Measurements from ENCODE around the gene TBL1X. TPM values are rescaled to one million over a fixed set of nuclear protein-coding genes. Genes with fewer than 3 reads are reported as not detected.

Gene TBL1X
- total RNA-seq, 3 donors from 2014 or later = 45.5 to 61.3 (median 49.9) TPM

GRCh38 chrX:9542761-9543111 lies 77.9 kb downstream of the TBL1X start:
- ATAC-seq = no peak
- Mint-ChIP-seq H3K27me3 (ENCODE audit: low read depth) (no peaks in the 10 kb centered on the region), H3K4me3 (no peak overlapping the region), H3K9me3 (no peaks in the 10 kb centered on the region), H3K4me1 (ENCODE audit: low read depth) (peaks cover 19% of the 10 kb centered on the region), H3K36me3 (ENCODE audit: insufficient read depth) (peaks cover 8% of the 10 kb centered on the region)
- DNase-seq = no peak

DNA sequence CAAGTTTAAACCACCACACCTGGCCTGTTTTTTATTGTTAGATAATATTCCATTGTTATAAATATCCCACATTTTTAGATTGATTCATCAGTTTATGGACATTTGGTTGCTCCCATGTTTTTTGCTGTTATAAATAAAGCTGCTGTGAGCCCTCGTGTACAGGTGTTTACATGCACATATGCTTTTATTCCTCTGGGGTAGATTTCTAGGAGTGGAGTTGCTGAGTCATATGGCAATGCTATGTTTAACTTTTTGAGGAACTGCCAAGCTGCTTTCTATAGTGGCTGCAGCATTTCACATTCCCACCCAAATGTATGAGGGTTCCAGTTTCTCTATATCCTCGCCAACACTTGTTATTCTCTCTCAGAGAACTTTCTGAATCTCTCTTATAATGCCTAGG lies 90.5 kb downstream of the TBL1X start:
- peaks cover 4% of the 10 kb centered on the region for H3K36me3 Mint-ChIP-seq (ENCODE audit: insufficient read depth)
- ATAC-seq = no peak
- no peak for DNase-seq

GRCh38 chrX:9557091-9557490 lies 92.2 kb downstream of the TBL1X start:
- no peaks in the 10 kb centered on the region for H3K9me3 Mint-ChIP-seq
- H3K4me1 Mint-ChIP-seq (ENCODE audit: low read depth) = peaks cover 33% of the 10 kb centered on the region
- no peak for ATAC-seq
- DNase-seq = no peak
- H3K36me3 Mint-ChIP-seq (ENCODE audit: insufficient read depth) = peaks cover 6% of the 10 kb centered on the region
- H3K4me3 Mint-ChIP-seq = no peak overlapping the region
- H3K27me3 Mint-ChIP-seq (ENCODE audit: low read depth) = no peaks in the 10 kb centered on the region

More for the DNA sequence above, 90.5 kb downstream of the TBL1X start:
- no peak overlapping the region for H3K4me3 Mint-ChIP-seq
- H3K27me3 Mint-ChIP-seq (ENCODE audit: low read depth) = no peaks in the 10 kb centered on the region
- H3K4me1 Mint-ChIP-seq (ENCODE audit: low read depth) = peaks cover 24% of the 10 kb centered on the region
- no peaks in the 10 kb centered on the region for H3K9me3 Mint-ChIP-seq

GRCh38 chrX:9557521-9557920 lies 92.7 kb downstream of the TBL1X start:
- Mint-ChIP-seq H3K4me3 (no peak overlapping the region), H3K9me3 (no peaks in the 10 kb centered on the region), H3K36me3 (ENCODE audit: insufficient read depth) (peaks cover 6% of the 10 kb centered on the region), H3K27me3 (ENCODE audit: low read depth) (no peaks in the 10 kb centered on the region), H3K4me1 (ENCODE audit: low read depth) (peaks cover 33% of the 10 kb centered on the region)
- no peak for ATAC-seq
- no peak for DNase-seq

DNA sequence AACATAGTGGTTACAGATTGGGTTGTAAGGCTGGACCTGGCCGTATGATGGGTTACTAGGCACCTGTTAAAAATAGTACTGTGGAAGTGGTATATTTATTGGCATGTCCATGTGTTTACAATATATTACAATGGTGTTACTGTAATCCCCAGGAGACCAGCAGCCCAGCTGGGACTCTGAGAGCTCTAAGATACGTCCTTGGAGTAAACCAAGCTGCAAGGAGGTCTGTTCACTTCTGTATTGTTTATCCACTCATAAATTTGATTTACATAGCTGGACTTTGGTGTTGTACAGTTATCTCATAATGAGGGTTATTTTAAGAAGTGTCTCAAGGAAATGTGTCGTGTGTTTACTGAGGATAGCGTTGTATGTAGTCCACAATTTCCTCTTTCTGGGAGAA lies 93.8 kb downstream of the TBL1X start:
- ATAC-seq (no peak), DNase-seq (no peak)
- Mint-ChIP-seq H3K36me3 (ENCODE audit: insufficient read depth) (peaks cover 8% of the 10 kb centered on the region), H3K27me3 (ENCODE audit: low read depth) (no peaks in the 10 kb centered on the region), H3K4me3 (no peak overlapping the region), H3K9me3 (no peaks in the 10 kb centered on the region), H3K4me1 (ENCODE audit: low read depth) (peaks cover 31% of the 10 kb centered on the region)

- peaks cover 8% of the 10 kb centered on the region for H3K36me3 Mint-ChIP-seq (ENCODE audit: insufficient read depth)
- no peaks in the 10 kb centered on the region for H3K27me3 Mint-ChIP-seq (ENCODE audit: low read depth)
- H3K9me3 Mint-ChIP-seq = no peaks in the 10 kb centered on the region
- peaks cover 33% of the 10 kb centered on the region for H3K4me1 Mint-ChIP-seq (ENCODE audit: low read depth)
- no peak overlapping the region for H3K4me3 Mint-ChIP-seq
- ATAC-seq (no peak), DNase-seq (no peak)
These were observed 95.4 kb downstream of the TBL1X start for GRCh38 chrX:9560219-9560618.

DNA sequence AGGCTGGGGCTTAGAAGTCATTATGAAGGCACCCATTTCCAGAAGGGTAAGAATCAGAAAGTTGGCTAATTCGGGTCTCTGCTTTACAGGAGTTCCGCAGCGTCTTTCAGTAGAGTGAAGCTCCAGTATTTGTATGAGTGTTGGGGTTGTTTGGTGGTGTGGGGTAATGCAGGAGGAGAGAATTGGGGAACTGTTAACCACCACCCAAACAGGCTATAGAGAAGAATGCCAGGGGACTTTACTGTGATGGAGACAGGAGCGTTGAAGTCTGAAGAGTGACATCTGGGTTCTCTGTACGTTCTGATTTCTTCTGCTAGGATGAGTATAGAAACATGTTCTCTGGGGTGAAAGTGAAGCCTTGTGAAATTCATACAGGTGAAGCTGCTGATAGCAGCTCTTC lies 96.3 kb downstream of the TBL1X start:
- H3K9me3 Mint-ChIP-seq = no peaks in the 10 kb centered on the region
- H3K4me1 Mint-ChIP-seq (ENCODE audit: low read depth) = peaks cover 38% of the 10 kb centered on the region
- H3K36me3 Mint-ChIP-seq (ENCODE audit: insufficient read depth) = peaks cover 8% of the 10 kb centered on the region
- ATAC-seq (no peak), DNase-seq (no peak)
- no peaks in the 10 kb centered on the region for H3K27me3 Mint-ChIP-seq (ENCODE audit: low read depth)
- no peak overlapping the region for H3K4me3 Mint-ChIP-seq

- H3K4me3 Mint-ChIP-seq = no peak overlapping the region
- peaks cover 8% of the 10 kb centered on the region for H3K36me3 Mint-ChIP-seq (ENCODE audit: insufficient read depth)
- no peaks in the 10 kb centered on the region for H3K27me3 Mint-ChIP-seq (ENCODE audit: low read depth)
- peaks cover 28% of the 10 kb centered on the region for H3K4me1 Mint-ChIP-seq (ENCODE audit: low read depth)
- ATAC-seq (no peak), DNase-seq (no peak)
- no peaks in the 10 kb centered on the region for H3K9me3 Mint-ChIP-seq
These were observed 98.0 kb downstream of the TBL1X start for GRCh38 chrX:9562851-9563250.

DNA sequence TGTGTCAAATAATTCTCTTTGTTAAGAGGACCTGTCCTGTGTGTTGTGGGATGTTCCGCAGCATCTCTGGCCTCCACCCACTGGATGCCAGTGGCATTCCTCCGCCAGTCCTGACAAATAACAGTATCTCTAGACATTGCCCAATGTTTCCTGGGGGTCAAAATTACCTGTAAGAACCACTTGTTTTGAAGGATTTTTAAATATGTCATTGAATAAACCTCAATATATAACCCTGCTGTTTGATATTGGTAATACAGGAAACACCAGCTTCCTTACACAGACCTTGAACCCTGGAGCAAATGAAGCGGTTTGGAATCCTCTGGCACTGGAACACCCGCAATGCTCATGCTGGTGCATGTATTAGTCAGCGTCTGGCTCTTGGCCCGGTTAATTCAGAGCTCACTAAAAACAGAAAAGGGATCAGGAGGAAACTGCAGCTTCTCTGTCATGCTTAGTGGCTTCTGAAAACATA lies 101.3 kb downstream of the TBL1X start:
- no peaks in the 10 kb centered on the region for H3K27me3 Mint-ChIP-seq (ENCODE audit: low read depth)
- no peaks in the 10 kb centered on the region for H3K9me3 Mint-ChIP-seq
- ATAC-seq (peak; percentile 37 to 65), DNase-seq (no peak)
- H3K4me3 Mint-ChIP-seq = no peak overlapping the region
- H3K4me1 Mint-ChIP-seq (ENCODE audit: low read depth) = peaks cover 18% of the 10 kb centered on the region
- H3K36me3 Mint-ChIP-seq (ENCODE audit: insufficient read depth) = peaks cover 8% of the 10 kb centered on the region

- ATAC-seq (no peak), DNase-seq (no peak)
- H3K27me3 Mint-ChIP-seq (ENCODE audit: low read depth) = no peaks in the 10 kb centered on the region
- H3K9me3 Mint-ChIP-seq = no peaks in the 10 kb centered on the region
- no peak overlapping the region for H3K4me3 Mint-ChIP-seq
- peaks cover 25% of the 10 kb centered on the region for H3K4me1 Mint-ChIP-seq (ENCODE audit: low read depth)
- H3K36me3 Mint-ChIP-seq (ENCODE audit: insufficient read depth) = peaks cover 2% of the 10 kb centered on the region
These were observed 105.0 kb downstream of the TBL1X start for GRCh38 chrX:9569876-9570301.

- peaks cover 5% of the 10 kb centered on the region for H3K36me3 Mint-ChIP-seq (ENCODE audit: insufficient read depth)
- no peaks in the 10 kb centered on the region for H3K9me3 Mint-ChIP-seq
- no peak overlapping the region for H3K4me3 Mint-ChIP-seq
- DNase-seq = no peak
- ATAC-seq = no peak
- no peaks in the 10 kb centered on the region for H3K27me3 Mint-ChIP-seq (ENCODE audit: low read depth)
- H3K4me1 Mint-ChIP-seq (ENCODE audit: low read depth) = peaks cover 22% of the 10 kb centered on the region
These were observed 108.6 kb downstream of the TBL1X start for GRCh38 chrX:9573282-9574106.

- ATAC-seq (no peak), DNase-seq (no peak)
- Mint-ChIP-seq H3K27me3 (ENCODE audit: low read depth) (no peaks in the 10 kb centered on the region), H3K9me3 (no peaks in the 10 kb centered on the region), H3K36me3 (ENCODE audit: insufficient read depth) (peaks cover 5% of the 10 kb centered on the region), H3K4me3 (no peak overlapping the region), H3K4me1 (ENCODE audit: low read depth) (peaks cover 30% of the 10 kb centered on the region)
These were observed 111.2 kb downstream of the TBL1X start for GRCh38 chrX:9576059-9576458.

GRCh38 chrX:9577555-9577954 lies 112.7 kb downstream of the TBL1X start:
- Mint-ChIP-seq H3K4me1 (ENCODE audit: low read depth) (peaks cover 19% of the 10 kb centered on the region), H3K27me3 (ENCODE audit: low read depth) (no peaks in the 10 kb centered on the region), H3K4me3 (no peak overlapping the region), H3K9me3 (no peaks in the 10 kb centered on the region), H3K36me3 (ENCODE audit: insufficient read depth) (peaks cover 3% of the 10 kb centered on the region)
- ATAC-seq (no peak), DNase-seq (no peak)

DNA sequence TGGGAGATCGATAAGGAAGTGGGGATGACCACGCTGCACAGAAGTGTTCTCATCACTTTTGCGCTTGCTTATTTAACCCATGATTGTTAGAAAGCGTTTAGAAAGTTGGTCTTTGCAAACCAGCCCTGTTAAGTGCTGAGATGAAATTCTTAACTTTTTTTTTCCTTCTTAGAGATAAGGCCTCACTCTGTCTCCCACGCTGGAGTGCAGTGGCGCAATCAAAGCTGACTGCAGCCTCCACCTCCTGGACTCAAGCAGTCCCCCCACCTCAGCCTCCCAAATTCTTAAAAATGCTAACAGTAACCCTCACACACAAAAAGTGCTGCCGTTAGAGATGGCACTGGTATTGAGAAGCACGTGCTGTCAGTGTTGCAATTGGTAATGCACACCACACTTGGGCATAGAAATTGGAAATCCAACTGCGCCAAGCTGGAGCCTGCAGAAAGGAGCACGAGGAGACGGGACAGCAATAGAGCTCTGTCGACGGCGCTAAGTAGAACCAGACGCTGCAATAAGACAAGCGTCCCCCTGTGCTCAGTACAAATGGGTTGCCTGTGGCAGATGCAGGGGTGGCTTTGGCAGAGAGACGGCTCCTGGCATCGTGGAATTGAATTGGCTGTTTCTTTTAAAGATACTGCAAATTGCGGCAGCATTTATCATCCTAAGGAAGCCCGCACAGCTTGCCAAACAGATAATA lies 113.4 kb downstream of the TBL1X start:
- no peak overlapping the region for H3K4me3 Mint-ChIP-seq

More for the DNA sequence above, 113.4 kb downstream of the TBL1X start:
- peaks cover 3% of the 10 kb centered on the region for H3K36me3 Mint-ChIP-seq (ENCODE audit: insufficient read depth)
- H3K27me3 Mint-ChIP-seq (ENCODE audit: low read depth) = no peaks in the 10 kb centered on the region
- ATAC-seq (no peak), DNase-seq (no peak)
- peaks cover 15% of the 10 kb centered on the region for H3K4me1 Mint-ChIP-seq (ENCODE audit: low read depth)
- no peaks in the 10 kb centered on the region for H3K9me3 Mint-ChIP-seq

All from activated T-cell treated with anti-CD3 and anti-CD28 coated beads, Interleukin-2, amount 50 U/mL, for 4 hours (primary cell).